ENCODE data around the gene BAIAP2.

BAIAP2 gene

GRCh38 chr17:81128774-81129173 is 93.8 kb downstream of the BAIAP2 start:
- DNase-seq: no peak

- DNase-seq: no peak
These were observed 94.3 kb downstream of the BAIAP2 start for GRCh38 chr17:81129289-81129688.

- DNase-seq: no peak
These were observed 94.9 kb downstream of the BAIAP2 start for GRCh38 chr17:81129711-81130367.

- DNase-seq: no peak
These were observed 95.7 kb downstream of the BAIAP2 start for GRCh38 chr17:81130385-81131361.

- DNase-seq: no peak
These were observed 96.7 kb downstream of the BAIAP2 start for GRCh38 chr17:81131486-81132196.

- no peak for DNase-seq
These were observed 97.2 kb downstream of the BAIAP2 start for GRCh38 chr17:81132197-81132540.

- DNase-seq: no peak
These were observed 98.1 kb downstream of the BAIAP2 start for GRCh38 chr17:81132770-81133723.

GRCh38 chr17:81134064-81134781 is 99.3 kb downstream of the BAIAP2 start:
- no peak for DNase-seq

GRCh38 chr17:81135505-81136278 is 100.7 kb downstream of the BAIAP2 start:
- no peak for DNase-seq

GRCh38 chr17:81136366-81136765 is 101.4 kb downstream of the BAIAP2 start:
- no peak for DNase-seq

GRCh38 chr17:81137248-81137647 is 102.3 kb downstream of the BAIAP2 start:
- DNase-seq: no peak

- no peak for DNase-seq
These were observed 103.1 kb downstream of the BAIAP2 start for GRCh38 chr17:81138083-81138482.

GRCh38 chr17:81138500-81138899 is 103.5 kb downstream of the BAIAP2 start:
- no peak for DNase-seq

- DNase-seq: no peak
These were observed 104.5 kb downstream of the BAIAP2 start for GRCh38 chr17:81139428-81139827.

- no peak for DNase-seq
These were observed 105.1 kb downstream of the BAIAP2 start for GRCh38 chr17:81140018-81140417.

- no peak for DNase-seq
These were observed 105.7 kb downstream of the BAIAP2 start for GRCh38 chr17:81140695-81141094.

GRCh38 chr17:81142301-81143199 is 107.6 kb downstream of the BAIAP2 start:
- DNase-seq: peak; percentile 65

GRCh38 chr17:81143200-81143527 is 108.2 kb downstream of the BAIAP2 start:
- DNase-seq: no peak

GRCh38 chr17:81143717-81144422 is 108.9 kb downstream of the BAIAP2 start:
- no peak for DNase-seq
